Prostate gland (tissue), 2 donors: ENCODE data around the gene KRT14. TPM values are rescaled to one million over a fixed set of nuclear protein-coding genes. Genes with fewer than 3 reads are reported as not detected.

Source experiments
- DNase-seq: peaks from one replicate; pipeline ENCODE4 v3.0.0-alpha.2; 2019; ENCODE audit warnings: low spot score
- H3K27ac ChIP-seq, 2 donors: fragments of 200-600 bp; sonication (generic); 2 replicates each; pipeline ENCODE4 v1.5.1; 2017 to 2019
- H3K27me3 ChIP-seq: fragments of 200-600 bp; sonication (generic); replicated peaks from 2 replicates; pipeline ENCODE4 v1.5.1; 2019; ENCODE audit not compliant: insufficient read depth
- H3K36me3 ChIP-seq, 2 donors: fragments of 200-600 bp; sonication (generic); 1 replicate in 1 of 2; 2 replicates in 1 of 2; pipeline versions ENCODE4 v1.5.1 to v1.8.1; 2017 to 2019
- H3K4me1 ChIP-seq: fragments of 200-600 bp; sonication (generic); replicated peaks from 2 replicates; pipeline ENCODE4 v1.5.1; 2019
- H3K4me3 ChIP-seq, 2 donors: fragments of 200-600 bp; sonication (generic); 2 replicates each; pipeline ENCODE4 v1.5.1; 2017 to 2019
- H3K9me3 ChIP-seq: fragments of 200-600 bp; sonication (generic); 2 replicates; pipeline ENCODE4 v1.5.1; 2017
- CTCF ChIP-seq, 4 experiments: fragments of 200-600 bp in 2 of 4; fragments of 450-650 bp in 2 of 4; sonication (generic) in 2 of 4; IDR thresholded peaks; 1 replicate in 3 of 4; 2 replicates in 1 of 4; pipeline ENCODE4 v1.5.1; 2016 to 2019; ENCODE audit warnings: antibody characterized with exemption in 4 of 4, mild to moderate bottlenecking in 2 of 4, moderate library complexity in 2 of 4
- POLR2A ChIP-seq: fragments of 450-650 bp; IDR thresholded peaks from one replicate; pipeline ENCODE4 v1.6.1; 2016; ENCODE audit warnings: antibody characterized with exemption, mild to moderate bottlenecking
- POLR2AphosphoS5 ChIP-seq: sonication (generic); formaldehyde crosslinking; IDR thresholded peaks from one replicate; pipeline ENCODE4 v1.6.1; 2017; ENCODE audit warnings: antibody characterized with exemption
- WGBS: methylation state at CpG from one replicate; pipeline ENCODE4 v1.1.5; 2018; 5-methylcytosine and 5-hydroxymethylcytosine counted together
- intact Hi-C: fragments of 100-400 bp; cut with DNase I; formaldehyde crosslinking; loops from one replicate; pipeline ENCODE4 v1.14.2; 2022
- total RNA-seq, 2 donors: library from RNA; depleted of rRNA; stranded (reverse); fragments of >200 nt; gene quantifications; one replicate each; pipeline ENCODE4 v1.1.0, GENCODE V29; 2016

Gene KRT14
- total RNA-seq, 2 donors from 2014 or later, result 28.1 to 298 TPM

GRCh38 chr17:41535764-41536481 lies 50.8 kb downstream of the KRT14 start:
- no peak for TF ChIP-seq CTCF (IDR thresholded peaks at IDR 0.05)
- peak; percentile 48 for TF ChIP-seq POLR2AphosphoS5
- intact Hi-C loops, result no loop called here
- H3K9me3 ChIP-seq, result no peaks in the 10 kb centered on the region
- peak overlapping the region in 1 of 2 donors; percentile 6 for H3K27ac ChIP-seq
- 66% methylated on average over 15 of the region's 15 CpGs for WGBS
- no peaks in the 10 kb centered on the region for H3K36me3 ChIP-seq
- H3K4me1 ChIP-seq, result peaks cover 10% of the 10 kb centered on the region
- peak; percentile 78 for DNase-seq
- H3K4me3 ChIP-seq, result no peak overlapping the region
- no peaks in the 10 kb centered on the region for H3K27me3 ChIP-seq

GRCh38 chr17:41534899-41535546 lies 51.7 kb downstream of the KRT14 start:
- H3K36me3 ChIP-seq, result no peaks in the 10 kb centered on the region
- no peak for TF ChIP-seq POLR2AphosphoS5
- TF ChIP-seq POLR2A, result no peak
- no peak for TF ChIP-seq CTCF (IDR thresholded peaks at IDR 0.05)
- no peak overlapping the region for H3K4me3 ChIP-seq
- no peaks in the 10 kb centered on the region for H3K27me3 ChIP-seq
- 82% methylated on average over 7 of the region's 7 CpGs for WGBS
- no peak for DNase-seq
- intact Hi-C loops, result no loop called here
- no peak overlapping the region for H3K27ac ChIP-seq
- no peaks in the 10 kb centered on the region for H3K9me3 ChIP-seq
- peaks cover 10% of the 10 kb centered on the region for H3K4me1 ChIP-seq

- TF ChIP-seq CTCF (IDR thresholded peaks at IDR 0.05), result no peak
- no peak for TF ChIP-seq POLR2A
- TF ChIP-seq POLR2AphosphoS5, result no peak
- H3K27ac ChIP-seq, result no peak overlapping the region
- intact Hi-C loops, result no loop called here
- H3K27me3 ChIP-seq, result no peaks in the 10 kb centered on the region
- H3K4me3 ChIP-seq, result no peak overlapping the region
- no peak for DNase-seq
- no peaks in the 10 kb centered on the region for H3K9me3 ChIP-seq
- peaks cover 10% of the 10 kb centered on the region for H3K4me1 ChIP-seq
- WGBS, result 94% methylated on average over 7 of the region's 7 CpGs
- H3K36me3 ChIP-seq, result no peaks in the 10 kb centered on the region
Observed at GRCh38 chr17:41533613-41534012, 53.1 kb downstream of the KRT14 start.

- intact Hi-C loops, result no loop called here
- WGBS, result 86% methylated on average over 9 of the region's 9 CpGs
Observed at GRCh38 chr17:41532947-41533570, 53.6 kb downstream of the KRT14 start.

More at GRCh38 chr17:41532947-41533570, 53.6 kb downstream of the KRT14 start:
- H3K4me1 ChIP-seq, result peaks cover 10% of the 10 kb centered on the region
- no peak overlapping the region for H3K27ac ChIP-seq
- H3K4me3 ChIP-seq, result no peak overlapping the region
- no peak for DNase-seq
- TF ChIP-seq POLR2AphosphoS5, result no peak
- no peaks in the 10 kb centered on the region for H3K36me3 ChIP-seq
- no peaks in the 10 kb centered on the region for H3K27me3 ChIP-seq
- no peaks in the 10 kb centered on the region for H3K9me3 ChIP-seq

Other genes starting within 250 kb of the KRT14 start
- gene KRT33A, start 236.1 kb downstream of the KRT14 start, total RNA-seq, result not detected
- not detected for gene KRT33B, start 217.1 kb downstream of the KRT14 start, total RNA-seq
- gene KRT34, start 204.6 kb downstream of the KRT14 start, total RNA-seq, result 1 to 10 TPM in 1 of 2 donors, not detected in 1; 1.5 TPM
- gene KRT31, start 189.3 kb downstream of the KRT14 start, total RNA-seq, result not detected
- not detected for gene KRT37, start 162.3 kb downstream of the KRT14 start, total RNA-seq
- not detected for gene KRT38, start 145.9 kb downstream of the KRT14 start, total RNA-seq
- gene KRT32, start 119.5 kb downstream of the KRT14 start, total RNA-seq, result not detected
- not detected for gene KRT35, start 105.7 kb downstream of the KRT14 start, total RNA-seq
- not detected for gene KRT36, start 97.0 kb downstream of the KRT14 start, total RNA-seq
- gene KRT13, start 81.3 kb downstream of the KRT14 start, total RNA-seq, result 10 to 100 TPM; 38.4 to 62.7 TPM
- 1,000 to 10,000 TPM in 1 of 2 donors, 100 to 1,000 TPM in 1; 138 to 1,038 TPM for gene KRT15, start 68.0 kb downstream of the KRT14 start, total RNA-seq
- 100 to 1,000 TPM; 351 to 398 TPM for gene KRT19, start 58.6 kb downstream of the KRT14 start, total RNA-seq
- not detected for gene KRT9, start 14.8 kb downstream of the KRT14 start, total RNA-seq
- gene KRT16, start 25.9 kb upstream of the KRT14 start, total RNA-seq, result 1 to 10 TPM; 4.0 to 6.7 TPM
- 100 to 1,000 TPM; 201 to 360 TPM for gene KRT17, start 37.7 kb upstream of the KRT14 start, total RNA-seq
- 100 to 1,000 TPM; 136 to 320 TPM for gene EIF1, start 102.0 kb upstream of the KRT14 start, total RNA-seq
- not detected for gene GAST, start 125.4 kb upstream of the KRT14 start, total RNA-seq
- gene HAP1, start 147.7 kb upstream of the KRT14 start, total RNA-seq, result 1 to 10 TPM in 1 of 2 donors, under 1 TPM in 1; 0.55 to 3.6 TPM
- gene JUP, start 199.8 kb upstream of the KRT14 start, total RNA-seq, result 100 to 1,000 TPM; 146 to 266 TPM
- gene P3H4, start 225.1 kb upstream of the KRT14 start, total RNA-seq, result 10 to 100 TPM; 15.8 to 19.6 TPM
- 10 to 100 TPM; 24.5 to 50.2 TPM for gene FKBP10, start 226.1 kb upstream of the KRT14 start, total RNA-seq
- gene NT5C3B, start 249.3 kb upstream of the KRT14 start, total RNA-seq, result 10 to 100 TPM; 53.9 to 67.2 TPM